Psoas muscle (tissue), 8 donors: ENCODE results near the gene UBAC2. TPM values are rescaled to one million over a fixed set of nuclear protein-coding genes. Genes with fewer than 3 reads are reported as not detected.

Experiments used
- ATAC-seq, 4 donors: fragments of 200-7000 bp; cut with Tn5 transposase; one replicate each; pipeline ENCODE4 v1.9.1; 2020; ENCODE audit warnings: moderate library complexity in 3 of 4, mild to moderate bottlenecking in 2 of 4
- DNase-seq, 2 donors: peaks; one replicate each; pipeline ENCODE4 v3.0.0-alpha.2; 2020
- H3K27ac ChIP-seq: fragments of 200-600 bp; one replicate; pipeline ENCODE4 v1.8.0; 2022
- H3K27me3 ChIP-seq, 3 donors: fragments of 200-600 bp in 1 of 3; one replicate each; pipeline versions ENCODE4 v1.6.1 to v1.8.0; 2013 to 2022; ENCODE audit warnings: low read length in 2 of 3, mild to moderate bottlenecking in 2 of 3, moderate library complexity in 1 of 3; ENCODE audit not compliant: insufficient read depth in 3 of 3
- H3K36me3 ChIP-seq, 2 donors: fragments of 200-600 bp in 1 of 2; one replicate each; pipeline versions ENCODE4 v1.6.1 to v1.8.0; 2013 to 2022; ENCODE audit warnings: low read depth in 1 of 2, mild to moderate bottlenecking in 1 of 2, moderate library complexity in 1 of 2; ENCODE audit not compliant: insufficient read depth in 1 of 2
- H3K4me1 ChIP-seq: fragments of 200-600 bp; one replicate; pipeline ENCODE4 v1.8.0; 2022
- H3K4me3 ChIP-seq: fragments of 200-600 bp; one replicate; pipeline ENCODE4 v1.8.0; 2022; ENCODE audit warnings: mild to moderate bottlenecking
- H3K9me3 ChIP-seq: fragments of 200-600 bp; one replicate; pipeline ENCODE4 v1.8.0; 2022
- WGBS, 3 donors: extraction: QIAGEN DNeasy Blood & Tissue Kit; methylation state at CpG; one replicate each; pipeline versions ENCODE4 v1.1.6 to v1.1.7; 2013; 5-methylcytosine and 5-hydroxymethylcytosine counted together
- intact Hi-C, 2 donors: fragments of 100-400 bp; cut with DNase I; formaldehyde crosslinking; loops; one replicate each; pipeline versions ENCODE4 v1.11.0 to v1.14.2; 2022
- polyA plus RNA-seq, 3 donors: library from polyadenylated mRNA; stranded (reverse); fragments of 200-250 nt; gene quantifications; one replicate each; pipeline ENCODE4 v1.2.3, GENCODE V29; 2013
- total RNA-seq, 4 donors: library from RNA; stranded (reverse); fragmentation: NEBNext Ultra II Directional in 2 of 4; extraction: Animal tissue kit (Norgen Biotek cat#: 25700) in 2 of 4; gene quantifications; one replicate each; pipeline versions ENCODE4 v1.2.1 to v1.2.4, GENCODE V29; 2021 to 2023
- TF ChIP-seq, protein P1 (sequence below): fragments of 200-600 bp; IDR thresholded peaks from one replicate; pipeline ENCODE4 v1.8.0; 2022; ENCODE audit warnings: antibody characterized with exemption
- donor health status: healthy with polysubstance abuse.
- donor health status: DM: no; HTN: no; CAD: no; lungs with moderate emphysema.
- donor health status: Bipolar disorder and iron deficiency.
- donor health status: healthy.
- donor health status: DM: yes; HTN: yes; CAD: no.
- donor health status: DM: no; HTN: no; CAD: no.
- donor health status: DM: no; HTN: no; CAD: no.
- donor health status: DM: yes; HTN: yes; CAD: no.

UBAC2 gene
- total and polyA plus RNA-seq, 7 donors: 54.1 to 97.1 (median 71.7) TPM

DNA sequence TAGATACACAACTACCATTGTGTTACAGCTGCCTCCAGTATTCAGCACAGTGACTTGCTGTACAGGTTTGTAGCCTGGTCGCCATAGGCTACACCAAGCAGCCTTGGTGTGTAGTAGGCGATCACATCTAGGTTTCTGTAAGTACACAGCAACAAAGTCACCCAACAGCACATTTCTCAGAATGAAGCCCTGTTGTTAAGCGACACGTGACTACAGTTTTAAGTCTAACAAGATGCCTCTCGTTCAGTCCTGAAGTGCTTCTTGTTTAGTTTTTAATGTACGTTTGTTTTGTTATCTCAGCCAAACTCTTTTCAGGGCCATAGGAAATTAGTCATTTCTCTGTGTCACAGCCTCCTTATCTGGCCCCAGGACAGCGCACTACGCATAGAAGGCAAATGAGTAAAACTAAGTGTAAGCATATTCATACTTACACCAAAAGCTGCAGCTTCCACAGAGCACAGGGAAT lies 156.5 kb downstream of the UBAC2 start:
- TF ChIP-seq, protein P1, sequence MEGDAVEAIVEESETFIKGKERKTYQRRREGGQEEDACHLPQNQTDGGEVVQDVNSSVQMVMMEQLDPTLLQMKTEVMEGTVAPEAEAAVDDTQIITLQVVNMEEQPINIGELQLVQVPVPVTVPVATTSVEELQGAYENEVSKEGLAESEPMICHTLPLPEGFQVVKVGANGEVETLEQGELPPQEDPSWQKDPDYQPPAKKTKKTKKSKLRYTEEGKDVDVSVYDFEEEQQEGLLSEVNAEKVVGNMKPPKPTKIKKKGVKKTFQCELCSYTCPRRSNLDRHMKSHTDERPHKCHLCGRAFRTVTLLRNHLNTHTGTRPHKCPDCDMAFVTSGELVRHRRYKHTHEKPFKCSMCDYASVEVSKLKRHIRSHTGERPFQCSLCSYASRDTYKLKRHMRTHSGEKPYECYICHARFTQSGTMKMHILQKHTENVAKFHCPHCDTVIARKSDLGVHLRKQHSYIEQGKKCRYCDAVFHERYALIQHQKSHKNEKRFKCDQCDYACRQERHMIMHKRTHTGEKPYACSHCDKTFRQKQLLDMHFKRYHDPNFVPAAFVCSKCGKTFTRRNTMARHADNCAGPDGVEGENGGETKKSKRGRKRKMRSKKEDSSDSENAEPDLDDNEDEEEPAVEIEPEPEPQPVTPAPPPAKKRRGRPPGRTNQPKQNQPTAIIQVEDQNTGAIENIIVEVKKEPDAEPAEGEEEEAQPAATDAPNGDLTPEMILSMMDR: no peak
- H3K36me3 ChIP-seq: peaks cover 0 to 74% of the 10 kb centered on the region in 2 donors
- intact Hi-C loops: no loop called here
- no peaks in the 10 kb centered on the region for H3K27me3 ChIP-seq
- no peaks in the 10 kb centered on the region for H3K4me1 ChIP-seq
- 85 to 92% (median 87%) methylated on average over 8 of the region's 8 CpGs for WGBS, 3 donors
- no peak overlapping the region for H3K4me3 ChIP-seq
- ATAC-seq: no peak
- no peak overlapping the region for H3K27ac ChIP-seq
- no peaks in the 10 kb centered on the region for H3K9me3 ChIP-seq
- DNase-seq: peak in 1 of 2 donors; percentile 39

DNA sequence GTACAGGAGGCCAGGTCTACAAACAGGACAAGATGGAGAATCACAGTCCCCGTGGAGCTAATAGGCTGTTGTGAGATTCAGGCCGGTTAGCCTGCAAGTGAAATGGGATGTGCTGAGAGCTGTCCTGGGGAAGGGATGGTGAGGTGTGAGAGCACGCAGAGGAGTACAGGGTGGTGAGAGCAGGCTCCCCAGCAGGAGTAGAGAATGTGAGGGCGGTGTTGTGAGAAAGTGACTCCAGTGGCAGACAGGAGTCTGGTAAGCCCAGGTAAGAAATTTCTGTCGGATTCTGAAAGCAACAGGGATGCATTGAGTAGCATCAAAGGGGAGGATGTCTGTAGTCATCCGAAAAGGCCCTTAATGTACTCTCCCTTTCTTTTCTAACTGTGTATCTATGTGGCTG lies 157.3 kb downstream of the UBAC2 start:
- TF ChIP-seq, protein P1: no peak
- intact Hi-C loops: no loop called here
- ATAC-seq (no peak), DNase-seq (no peak)
- peaks cover 0 to 68% of the 10 kb centered on the region in 2 donors for H3K36me3 ChIP-seq
- no peak overlapping the region for H3K27ac ChIP-seq
- no peaks in the 10 kb centered on the region for H3K4me1 ChIP-seq
- H3K27me3 ChIP-seq: no peaks in the 10 kb centered on the region
- no peak overlapping the region for H3K4me3 ChIP-seq
- no peaks in the 10 kb centered on the region for H3K9me3 ChIP-seq
- WGBS, 3 donors: 93 to 97% (median 95%) methylated on average over 6 of the region's 6 CpGs

DNA sequence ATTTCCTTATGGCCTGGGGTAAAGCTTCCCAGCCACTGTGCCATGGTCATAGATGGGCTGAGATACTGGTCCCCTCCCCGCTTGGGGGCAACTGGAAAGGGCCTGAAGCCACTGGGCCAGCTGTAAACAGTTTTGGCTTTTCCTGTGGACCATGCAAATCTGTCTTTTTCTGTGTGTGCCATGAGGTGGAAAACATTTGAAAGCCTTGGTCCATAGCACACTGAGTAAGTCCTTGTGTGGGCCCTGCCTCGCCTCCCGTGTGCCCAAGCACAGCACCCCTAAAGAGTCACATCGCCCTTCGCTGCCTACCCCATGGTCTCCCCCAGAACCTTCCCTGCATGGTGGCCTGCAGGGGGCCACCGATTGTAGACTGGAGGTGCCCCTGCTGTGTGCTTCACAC lies 158.9 kb downstream of the UBAC2 start:
- TF ChIP-seq, protein P1: no peak
- H3K9me3 ChIP-seq: no peaks in the 10 kb centered on the region
- no peaks in the 10 kb centered on the region for H3K27me3 ChIP-seq
- peaks cover 6% of the 10 kb centered on the region for H3K4me1 ChIP-seq
- ATAC-seq (no peak), DNase-seq (no peak)
- no peak overlapping the region for H3K4me3 ChIP-seq
- no peak overlapping the region for H3K27ac ChIP-seq
- 80 to 87% (median 86%) methylated on average over 6 of the region's 6 CpGs for WGBS, 3 donors
- intact Hi-C loops: no loop called here
- peaks cover 0 to 62% of the 10 kb centered on the region in 2 donors for H3K36me3 ChIP-seq

DNA sequence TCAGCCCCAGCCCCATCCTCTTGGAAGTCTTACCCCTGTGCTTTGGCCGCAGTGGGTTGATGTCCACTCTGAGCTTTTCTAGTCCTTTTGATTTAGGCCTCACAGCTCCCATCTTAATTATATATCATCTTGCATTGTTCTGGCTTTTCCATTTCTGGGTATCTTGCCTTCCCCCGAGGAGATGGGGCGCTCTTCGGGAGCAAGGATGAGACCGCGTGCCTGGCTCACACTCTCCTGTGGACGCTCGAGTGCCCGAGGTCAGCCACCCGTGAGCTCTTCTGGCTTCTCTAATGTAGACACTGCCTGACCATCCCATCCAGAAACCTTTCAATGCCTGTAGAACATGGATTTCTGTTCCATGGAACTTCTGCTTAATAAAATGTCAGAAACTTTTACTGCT lies 160.0 kb downstream of the UBAC2 start:
- DNase-seq (no peak), ATAC-seq (no peak)
- intact Hi-C loops: no loop called here
- Histone ChIP-seq H3K27ac (no peak overlapping the region), H3K36me3 (peaks cover 0 to 52% of the 10 kb centered on the region in 2 donors), H3K4me1 (peaks cover 6% of the 10 kb centered on the region), H3K4me3 (no peak overlapping the region), H3K9me3 (no peaks in the 10 kb centered on the region), H3K27me3 (no peaks in the 10 kb centered on the region)
- 97% methylated on average over 10 of the region's 10 CpGs for WGBS, 3 donors
- TF ChIP-seq, protein P1: no peak

DNA sequence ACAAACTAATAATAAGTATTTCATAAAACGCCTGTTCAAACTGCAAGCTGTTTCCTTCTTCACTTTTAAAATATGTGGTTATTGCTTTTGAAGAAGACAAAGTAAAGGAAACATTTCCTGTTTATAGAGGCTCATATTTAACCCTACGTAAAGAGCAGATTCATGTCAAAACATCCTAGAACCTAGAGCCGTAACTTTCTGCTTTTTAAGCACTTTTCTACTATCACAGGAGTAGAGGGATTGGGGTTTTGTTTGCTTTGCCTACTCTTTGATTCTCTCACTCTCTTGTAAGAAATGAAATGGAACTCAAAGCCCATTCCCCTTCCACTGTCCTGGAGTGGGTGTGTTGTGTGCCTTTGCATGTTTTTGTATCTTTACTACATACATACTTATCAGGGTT lies 160.5 kb downstream of the UBAC2 start:
- WGBS, 3 donors: 92 to 97% (median 94%) methylated on average over 3 of the region's 3 CpGs
- H3K27me3 ChIP-seq: no peaks in the 10 kb centered on the region
- intact Hi-C loops: no loop called here
- no peak for ATAC-seq
- H3K27ac ChIP-seq: no peak overlapping the region
- TF ChIP-seq, protein P1: no peak
- H3K4me1 ChIP-seq: peaks cover 6% of the 10 kb centered on the region
- no peak for DNase-seq
- peaks cover 0 to 50% of the 10 kb centered on the region in 2 donors for H3K36me3 ChIP-seq
- no peak overlapping the region for H3K4me3 ChIP-seq
- H3K9me3 ChIP-seq: no peaks in the 10 kb centered on the region
